Measurements from ENCODE around the gene LNX1.

LNX1 gene

GRCh38 chr4:53586121-53586816 lies 5.0 kb downstream of the LNX1 start:
- TF ChIP-seq, protein P1, sequence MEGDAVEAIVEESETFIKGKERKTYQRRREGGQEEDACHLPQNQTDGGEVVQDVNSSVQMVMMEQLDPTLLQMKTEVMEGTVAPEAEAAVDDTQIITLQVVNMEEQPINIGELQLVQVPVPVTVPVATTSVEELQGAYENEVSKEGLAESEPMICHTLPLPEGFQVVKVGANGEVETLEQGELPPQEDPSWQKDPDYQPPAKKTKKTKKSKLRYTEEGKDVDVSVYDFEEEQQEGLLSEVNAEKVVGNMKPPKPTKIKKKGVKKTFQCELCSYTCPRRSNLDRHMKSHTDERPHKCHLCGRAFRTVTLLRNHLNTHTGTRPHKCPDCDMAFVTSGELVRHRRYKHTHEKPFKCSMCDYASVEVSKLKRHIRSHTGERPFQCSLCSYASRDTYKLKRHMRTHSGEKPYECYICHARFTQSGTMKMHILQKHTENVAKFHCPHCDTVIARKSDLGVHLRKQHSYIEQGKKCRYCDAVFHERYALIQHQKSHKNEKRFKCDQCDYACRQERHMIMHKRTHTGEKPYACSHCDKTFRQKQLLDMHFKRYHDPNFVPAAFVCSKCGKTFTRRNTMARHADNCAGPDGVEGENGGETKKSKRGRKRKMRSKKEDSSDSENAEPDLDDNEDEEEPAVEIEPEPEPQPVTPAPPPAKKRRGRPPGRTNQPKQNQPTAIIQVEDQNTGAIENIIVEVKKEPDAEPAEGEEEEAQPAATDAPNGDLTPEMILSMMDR (IDR thresholded peaks at IDR 0.05) = no peak
- DNase-seq (ENCODE audit: low spot score) = no peak
- H3K27ac ChIP-seq = no peak overlapping the region

DNA sequence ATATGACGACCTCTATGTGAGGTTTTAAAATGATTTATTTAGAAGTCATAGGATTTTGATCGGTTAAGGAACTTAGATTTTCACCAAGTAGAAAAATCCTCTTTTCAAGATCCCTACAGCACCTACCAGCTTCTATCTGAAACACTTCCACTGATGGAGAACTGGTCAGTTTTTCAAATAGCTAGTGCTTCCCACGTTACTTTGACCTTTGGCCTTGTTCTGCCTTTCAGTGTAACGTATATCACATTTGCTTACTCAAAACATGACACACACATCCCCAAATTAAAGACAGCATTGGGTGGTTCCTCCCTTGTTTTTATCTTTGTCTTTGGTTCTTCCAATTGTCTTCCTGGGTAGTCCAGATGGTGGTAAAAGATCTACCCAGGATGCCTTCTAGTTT lies 6.6 kb downstream of the LNX1 start:
- TF ChIP-seq, protein P1 (IDR thresholded peaks at IDR 0.05) = no peak
- Histone ChIP-seq H3K27ac (no peak overlapping the region), H3K4me3 (no peak overlapping the region)
- DNase-seq (ENCODE audit: low spot score) = no peak

More at GRCh38 chr4:53586121-53586816, 5.0 kb downstream of the LNX1 start:
- H3K4me3 ChIP-seq = no peak overlapping the region

DNA sequence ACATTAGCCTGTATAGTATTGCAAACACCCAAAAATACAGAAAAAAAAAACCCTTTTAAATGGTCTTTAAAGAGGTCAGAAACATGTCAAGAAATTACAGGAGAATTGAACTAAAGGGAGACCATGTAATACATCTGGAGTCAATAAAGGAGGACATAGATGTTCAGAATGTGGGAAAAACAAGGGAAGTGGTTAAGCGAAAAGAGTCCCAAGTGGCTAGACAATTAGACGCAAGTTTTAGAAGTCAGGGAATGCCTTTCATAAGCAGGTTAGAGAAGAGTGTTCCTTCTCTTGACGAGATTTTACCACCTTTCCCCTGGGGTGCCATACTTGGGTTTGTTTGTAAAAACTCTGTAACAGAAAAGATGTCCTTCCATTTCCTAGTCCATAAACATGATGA lies 7.8 kb downstream of the LNX1 start:
- TF ChIP-seq, protein P1 (IDR thresholded peaks at IDR 0.05) = no peak
- DNase-seq (ENCODE audit: low spot score) = no peak
- Histone ChIP-seq H3K4me3 (no peak overlapping the region), H3K27ac (no peak overlapping the region)

- TF ChIP-seq, protein P1 (IDR thresholded peaks at IDR 0.05) = no peak
- H3K27ac ChIP-seq = no peak overlapping the region
- no peak overlapping the region for H3K4me3 ChIP-seq
- no peak for DNase-seq (ENCODE audit: low spot score)
These were observed 9.1 kb downstream of the LNX1 start for GRCh38 chr4:53582194-53582593.

- TF ChIP-seq, protein P1 (IDR thresholded peaks at IDR 0.05) = no peak
- no peak overlapping the region for H3K27ac ChIP-seq
These were observed 11.0 kb downstream of the LNX1 start for GRCh38 chr4:53580274-53580673.

GRCh38 chr4:53579826-53580225 lies 11.5 kb downstream of the LNX1 start:
- Histone ChIP-seq H3K4me3 (no peak overlapping the region), H3K27ac (no peak overlapping the region)
- TF ChIP-seq, protein P1 (IDR thresholded peaks at IDR 0.05) = no peak
- no peak for DNase-seq (ENCODE audit: low spot score)

More at GRCh38 chr4:53580274-53580673, 11.0 kb downstream of the LNX1 start:
- no peak for DNase-seq (ENCODE audit: low spot score)
- no peak overlapping the region for H3K4me3 ChIP-seq

DNA sequence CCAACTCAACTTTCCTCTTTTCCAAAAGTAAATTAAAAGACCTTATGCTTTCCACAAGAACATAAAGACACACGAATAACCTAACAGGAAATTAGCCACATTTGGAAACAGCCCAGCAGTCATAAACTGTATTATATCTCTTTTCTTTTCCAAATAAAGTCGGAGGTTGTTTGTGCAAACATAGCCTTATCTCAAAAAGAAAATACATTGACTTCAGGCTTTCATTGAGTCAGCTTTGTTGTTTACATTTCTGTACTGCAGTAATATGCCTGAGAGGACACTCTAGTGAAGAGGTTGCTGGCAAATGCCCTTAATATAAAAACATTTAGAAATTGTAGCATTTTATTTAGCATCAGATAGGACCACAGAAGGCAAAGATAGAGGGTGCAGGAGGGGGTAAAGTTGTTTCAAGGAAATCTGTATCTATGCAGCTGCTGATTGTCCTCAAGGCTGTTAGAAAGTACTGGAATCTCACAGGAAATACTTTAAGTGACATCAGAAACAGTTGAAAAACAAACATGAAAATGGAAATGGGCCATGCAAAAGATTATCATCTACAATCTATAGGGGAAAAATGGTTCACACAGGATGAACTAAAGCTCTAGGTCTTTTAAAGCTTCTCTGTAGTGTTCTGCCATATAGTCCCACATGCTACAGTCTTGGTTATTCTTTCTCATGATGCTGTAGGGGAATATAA lies 14.5 kb downstream of the LNX1 start:
- no peak overlapping the region for H3K27ac ChIP-seq
- no peak overlapping the region for H3K4me3 ChIP-seq
- DNase-seq (ENCODE audit: low spot score) = no peak

More for the DNA sequence above, 14.5 kb downstream of the LNX1 start:
- TF ChIP-seq, protein P1 (IDR thresholded peaks at IDR 0.05) = no peak

Measured in coronary artery (tissue), 2 donors.